ENCODE measurements around the gene NDUFB11. TPM values are rescaled to one million over a fixed set of nuclear protein-coding genes. Genes with fewer than 3 reads are reported as not detected.
"Not testable (repeated sequence)": the region's sequence is repeated elsewhere in the genome, so short reads cannot be mapped to it uniquely, and the experiment has no call there.

Gene NDUFB11
- total and polyA plus RNA-seq, 2 donors (not counting 1 experiment from before 2014, with no cell fraction given): 38.9 to 72.7 TPM

DNA sequence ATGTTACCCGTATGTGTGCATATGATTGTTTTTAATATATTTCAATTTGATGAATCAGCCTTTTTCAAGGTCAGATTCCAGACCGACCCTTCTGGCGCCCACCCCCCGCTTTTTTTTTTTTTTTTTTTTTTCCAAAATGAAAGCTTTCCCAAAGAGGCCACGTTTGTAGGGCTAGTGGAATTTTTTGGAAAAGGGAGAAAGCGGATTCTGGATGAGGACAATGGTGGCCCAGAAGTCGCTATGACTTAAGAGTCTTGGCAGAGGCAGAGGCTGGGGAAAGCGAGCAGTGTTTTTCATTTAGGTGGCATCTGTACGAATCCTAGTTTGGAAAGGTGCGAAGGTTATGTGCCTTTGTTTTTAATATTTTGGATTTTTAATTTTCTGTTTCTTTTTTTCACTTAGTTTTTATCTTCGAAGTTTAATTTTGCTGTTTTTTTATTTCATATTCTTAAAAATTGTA is 14.6 kb downstream of the NDUFB11 start:
- TF ChIP-seq, protein P1, sequence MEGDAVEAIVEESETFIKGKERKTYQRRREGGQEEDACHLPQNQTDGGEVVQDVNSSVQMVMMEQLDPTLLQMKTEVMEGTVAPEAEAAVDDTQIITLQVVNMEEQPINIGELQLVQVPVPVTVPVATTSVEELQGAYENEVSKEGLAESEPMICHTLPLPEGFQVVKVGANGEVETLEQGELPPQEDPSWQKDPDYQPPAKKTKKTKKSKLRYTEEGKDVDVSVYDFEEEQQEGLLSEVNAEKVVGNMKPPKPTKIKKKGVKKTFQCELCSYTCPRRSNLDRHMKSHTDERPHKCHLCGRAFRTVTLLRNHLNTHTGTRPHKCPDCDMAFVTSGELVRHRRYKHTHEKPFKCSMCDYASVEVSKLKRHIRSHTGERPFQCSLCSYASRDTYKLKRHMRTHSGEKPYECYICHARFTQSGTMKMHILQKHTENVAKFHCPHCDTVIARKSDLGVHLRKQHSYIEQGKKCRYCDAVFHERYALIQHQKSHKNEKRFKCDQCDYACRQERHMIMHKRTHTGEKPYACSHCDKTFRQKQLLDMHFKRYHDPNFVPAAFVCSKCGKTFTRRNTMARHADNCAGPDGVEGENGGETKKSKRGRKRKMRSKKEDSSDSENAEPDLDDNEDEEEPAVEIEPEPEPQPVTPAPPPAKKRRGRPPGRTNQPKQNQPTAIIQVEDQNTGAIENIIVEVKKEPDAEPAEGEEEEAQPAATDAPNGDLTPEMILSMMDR (conservative IDR thresholded peaks at IDR 0.05 in 1 of 2, IDR thresholded peaks at IDR 0.05 in 1 of 2; ENCODE audit: low read depth in 1 of 2, low read length in 2 of 2): no peak
- TF ChIP-seq EZH2 (IDR thresholded peaks at IDR 0.05; ENCODE audit: low read length, missing control alignments): no peak
- Histone ChIP-seq H3K4me2 (ENCODE audit: extremely low read depth, insufficient read depth, low read length) (peak overlapping the region; percentile 51), H4K20me1 (ENCODE audit: control insufficient read depth, extremely low read depth, insufficient read depth, low read length) (no peaks in the 10 kb centered on the region), H3K9ac (ENCODE audit: insufficient read depth, low read length) (no peak overlapping the region), H3K9me3 (ENCODE audit: control insufficient read depth, insufficient read depth, low read depth, low read length) (no peaks in the 10 kb centered on the region), H2AFZ (ENCODE audit: low read length) (no peak overlapping the region), H3K27me3 (ENCODE audit: control insufficient read depth, insufficient read depth, low read length) (no peaks in the 10 kb centered on the region), H3K27ac (ENCODE audit: insufficient read depth, low read length) (peak overlapping the region; percentile 43), H3K79me2 (ENCODE audit: control insufficient read depth, insufficient read depth, low read length) (no peaks in the 10 kb centered on the region), H3K36me3 (ENCODE audit: control insufficient read depth, insufficient read depth, low read length) (no peaks in the 10 kb centered on the region), H3K4me3 (replicated peaks in 1 of 4; ENCODE audit: control extremely low read depth in 1 of 4, insufficient read depth in 1 of 4, low read depth in 3 of 4, low read length in 4 of 4) (peak overlapping the region; percentile 34 to 80 (median 55)), H3K4me1 (ENCODE audit: control insufficient read depth, extremely low read depth, insufficient read depth, low read length) (no peaks in the 10 kb centered on the region)
- peak in 1 of 2 donors; percentile 4 for DNase-seq (ENCODE audit: low read depth in 2 of 2)

DNA sequence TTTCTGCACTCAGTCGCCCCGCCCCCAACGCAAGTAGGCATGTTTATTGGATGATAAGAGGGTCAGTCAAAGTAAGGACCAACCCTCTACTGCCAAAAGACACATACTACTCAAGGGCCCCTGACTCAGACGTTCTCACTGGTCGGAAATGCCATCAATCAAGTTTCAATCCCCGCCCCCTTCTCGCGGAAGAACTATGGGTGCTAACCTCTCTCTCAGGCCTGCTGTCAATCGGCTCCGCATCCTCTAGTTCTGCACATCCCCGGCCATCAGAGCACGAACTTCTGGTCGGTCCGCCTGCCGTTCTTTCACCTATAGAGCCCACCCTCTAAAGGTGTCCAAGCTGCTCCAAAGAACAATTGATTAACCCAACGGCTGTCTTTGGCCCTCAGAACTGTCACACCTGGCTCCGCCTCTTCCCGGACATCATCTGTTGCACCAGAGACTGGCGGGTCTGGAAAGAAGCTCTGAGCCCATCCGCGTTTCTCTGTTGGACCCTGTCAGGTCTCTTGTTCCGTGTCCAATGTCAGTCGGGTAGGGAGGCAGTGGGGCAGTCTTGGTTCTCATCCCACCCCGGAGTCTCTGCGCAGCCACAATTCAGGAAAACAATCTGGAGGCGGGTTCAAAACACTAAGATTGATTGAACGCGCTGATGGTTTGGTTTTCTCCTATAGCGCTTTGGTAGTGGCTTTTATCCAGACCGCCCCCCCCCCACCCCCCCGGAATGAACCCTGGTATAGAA is 15.2 kb downstream of the NDUFB11 start:
- H3K4me3 ChIP-seq (replicated peaks in 1 of 4; ENCODE audit: control extremely low read depth in 1 of 4, insufficient read depth in 1 of 4, low read depth in 3 of 4, low read length in 4 of 4): peak overlapping the region; percentile 56 to 80 (median 68)
- H3K36me3 ChIP-seq (ENCODE audit: control insufficient read depth, insufficient read depth, low read length): no peaks in the 10 kb centered on the region
- peak; percentile 96 to 97 for DNase-seq (ENCODE audit: low read depth in 2 of 2)
- no peaks in the 10 kb centered on the region for H3K4me1 ChIP-seq (ENCODE audit: control insufficient read depth, extremely low read depth, insufficient read depth, low read length)
- H3K4me2 ChIP-seq (ENCODE audit: extremely low read depth, insufficient read depth, low read length): peak overlapping the region; percentile 40
- H3K27me3 ChIP-seq (ENCODE audit: control insufficient read depth, insufficient read depth, low read length): no peaks in the 10 kb centered on the region
- peak overlapping the region; percentile 77 for H3K27ac ChIP-seq (ENCODE audit: insufficient read depth, low read length)
- H2AFZ ChIP-seq (ENCODE audit: low read length): peak overlapping the region; percentile 84
- H4K20me1 ChIP-seq (ENCODE audit: control insufficient read depth, extremely low read depth, insufficient read depth, low read length): no peaks in the 10 kb centered on the region
- TF ChIP-seq, protein P1 (conservative IDR thresholded peaks at IDR 0.05 in 1 of 2, IDR thresholded peaks at IDR 0.05 in 1 of 2; ENCODE audit: low read depth in 1 of 2, low read length in 2 of 2): no peak
- TF ChIP-seq EZH2 (IDR thresholded peaks at IDR 0.05; ENCODE audit: low read length, missing control alignments): no peak
- H3K9me3 ChIP-seq (ENCODE audit: control insufficient read depth, insufficient read depth, low read depth, low read length): no peaks in the 10 kb centered on the region
- no peaks in the 10 kb centered on the region for H3K79me2 ChIP-seq (ENCODE audit: control insufficient read depth, insufficient read depth, low read length)
- H3K9ac ChIP-seq (ENCODE audit: insufficient read depth, low read length): peak overlapping the region; percentile 58

GRCh38 chrX:47124466-47124865 is 20.0 kb downstream of the NDUFB11 start:
- not testable (repeated sequence) for DNase-seq (ENCODE audit: low read depth in 2 of 2); H4K20me1 ChIP-seq (ENCODE audit: control insufficient read depth, extremely low read depth, insufficient read depth, low read length); H3K27ac ChIP-seq (ENCODE audit: insufficient read depth, low read length); H3K4me3 ChIP-seq (replicated peaks in 1 of 4; ENCODE audit: control extremely low read depth in 1 of 4, insufficient read depth in 1 of 4, low read depth in 3 of 4, low read length in 4 of 4); H3K4me1 ChIP-seq (ENCODE audit: control insufficient read depth, extremely low read depth, insufficient read depth, low read length); H3K4me2 ChIP-seq (ENCODE audit: extremely low read depth, insufficient read depth, low read length); H3K79me2 ChIP-seq (ENCODE audit: control insufficient read depth, insufficient read depth, low read length); H2AFZ ChIP-seq (ENCODE audit: low read length); H3K36me3 ChIP-seq (ENCODE audit: control insufficient read depth, insufficient read depth, low read length); H3K9ac ChIP-seq (ENCODE audit: insufficient read depth, low read length); H3K9me3 ChIP-seq (ENCODE audit: control insufficient read depth, insufficient read depth, low read depth, low read length); H3K27me3 ChIP-seq (ENCODE audit: control insufficient read depth, insufficient read depth, low read length)

DNA sequence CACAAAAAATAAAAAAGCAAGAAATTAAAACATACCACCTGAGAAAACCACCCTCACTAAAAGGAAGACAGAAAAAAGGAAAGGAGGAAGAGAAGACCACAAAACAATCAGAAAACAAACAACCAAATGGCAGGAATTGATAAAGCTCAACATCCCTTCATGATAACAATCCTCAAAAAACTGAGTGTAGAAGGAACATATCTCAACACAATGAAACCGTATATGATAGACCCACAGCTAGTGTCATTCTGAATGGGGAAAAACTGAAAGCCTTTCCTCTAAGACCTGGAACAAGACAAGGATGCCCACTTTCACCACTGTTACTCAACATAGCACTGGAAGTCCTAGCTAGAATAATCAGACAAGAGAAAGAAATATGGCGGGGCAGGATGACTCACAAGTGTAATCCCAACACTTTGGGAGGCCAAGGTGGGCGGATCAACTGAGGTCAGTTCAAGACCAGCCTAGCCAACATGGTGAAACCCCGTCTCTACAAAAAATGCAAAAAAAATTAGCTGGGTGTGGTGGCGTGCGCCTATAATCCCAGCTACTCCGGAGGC is 27.9 kb downstream of the NDUFB11 start:
- not testable (repeated sequence) for H3K27me3 ChIP-seq (ENCODE audit: control insufficient read depth, insufficient read depth, low read length); H3K79me2 ChIP-seq (ENCODE audit: control insufficient read depth, insufficient read depth, low read length); H3K9me3 ChIP-seq (ENCODE audit: control insufficient read depth, insufficient read depth, low read depth, low read length); H3K4me3 ChIP-seq (replicated peaks in 1 of 4; ENCODE audit: control extremely low read depth in 1 of 4, insufficient read depth in 1 of 4, low read depth in 3 of 4, low read length in 4 of 4); H3K9ac ChIP-seq (ENCODE audit: insufficient read depth, low read length); H3K4me1 ChIP-seq (ENCODE audit: control insufficient read depth, extremely low read depth, insufficient read depth, low read length); H3K27ac ChIP-seq (ENCODE audit: insufficient read depth, low read length); H3K4me2 ChIP-seq (ENCODE audit: extremely low read depth, insufficient read depth, low read length); H2AFZ ChIP-seq (ENCODE audit: low read length); DNase-seq (ENCODE audit: low read depth in 2 of 2); H4K20me1 ChIP-seq (ENCODE audit: control insufficient read depth, extremely low read depth, insufficient read depth, low read length); H3K36me3 ChIP-seq (ENCODE audit: control insufficient read depth, insufficient read depth, low read length)

All from fibroblast of lung (primary cell).